Measurements from ENCODE around the gene MVB12B. TPM values are rescaled to one million over a fixed set of nuclear protein-coding genes. Genes with fewer than 3 reads are reported as not detected.

The MVB12B gene
- total RNA-seq, 1 donor from 2014 or later = 37.5 TPM

DNA sequence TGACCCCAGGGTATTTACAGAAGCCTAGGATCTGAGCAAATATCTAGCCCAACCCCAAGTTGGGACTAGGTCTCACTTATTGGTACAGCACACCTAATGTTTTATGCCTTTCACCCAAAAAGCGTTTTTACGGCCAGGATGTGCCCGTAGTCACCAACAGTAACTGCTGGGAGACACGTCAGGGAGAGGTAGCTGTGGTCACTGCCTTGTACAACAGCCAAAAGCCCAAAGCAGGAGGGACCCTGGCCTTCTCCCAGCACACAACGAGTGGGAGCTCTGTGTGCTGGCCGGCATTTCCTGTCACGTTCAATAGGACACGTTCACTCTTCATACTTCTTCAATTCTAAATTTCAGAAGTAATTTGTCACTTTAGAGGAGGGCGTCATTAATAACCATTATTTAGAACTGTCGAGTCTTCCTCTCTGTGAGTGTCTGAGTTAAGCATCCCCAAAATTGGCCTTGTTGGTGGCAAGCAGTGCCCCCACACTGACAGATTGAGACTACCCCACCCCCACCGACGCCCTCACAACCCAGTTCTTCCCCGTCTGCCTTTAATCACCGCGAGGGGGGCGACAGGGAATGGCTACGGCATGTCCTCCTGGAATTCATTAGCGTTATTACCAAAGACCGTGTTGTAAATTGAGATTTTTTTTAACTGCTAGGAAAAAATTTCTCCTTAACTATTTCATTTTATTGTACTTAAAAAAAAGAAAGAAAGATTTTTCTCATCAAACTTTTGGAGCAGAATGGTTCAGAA is 80.7 kb downstream of the MVB12B start:
- DNase-seq (ENCODE audit: low spot score) = no peak

DNA sequence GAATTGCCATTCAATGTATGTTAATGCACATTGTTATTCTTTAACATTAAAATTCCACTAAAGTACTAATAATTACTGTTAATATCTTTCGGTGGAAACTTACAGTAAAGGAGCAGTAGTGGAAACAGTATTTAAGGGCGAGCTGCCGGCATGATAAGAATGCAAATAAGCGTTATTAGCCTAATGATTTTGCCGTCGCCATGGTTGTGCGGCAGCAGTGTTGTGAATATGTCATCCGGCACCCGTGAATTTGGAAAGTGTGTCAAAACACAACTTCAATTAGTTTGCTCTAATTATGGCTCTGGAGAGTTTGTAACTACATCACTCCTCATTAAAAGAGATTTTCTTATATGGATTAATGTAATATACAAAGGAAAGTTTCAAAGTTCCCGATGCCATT is 81.4 kb downstream of the MVB12B start:
- no peak for DNase-seq (ENCODE audit: low spot score)

DNA sequence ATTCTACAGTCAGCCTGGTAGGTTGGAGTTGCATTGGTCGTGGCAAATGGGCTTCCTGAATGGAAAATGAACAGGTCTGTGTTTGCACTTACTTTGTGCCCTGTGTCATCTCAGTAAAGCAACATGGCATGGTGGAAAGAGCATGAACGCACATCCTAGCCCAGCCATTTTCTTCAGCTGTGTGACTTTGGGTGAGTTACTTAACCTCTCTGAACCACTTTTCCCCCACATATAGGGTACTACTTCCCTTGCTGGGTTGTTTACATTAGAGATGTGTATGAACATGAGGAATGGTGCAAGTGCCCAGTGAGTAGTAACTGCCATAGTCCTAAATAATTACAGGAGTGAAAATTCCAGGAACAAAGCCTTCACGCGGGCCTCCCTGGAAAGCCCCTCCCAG is 83.6 kb downstream of the MVB12B start:
- no peak for DNase-seq (ENCODE audit: low spot score)

DNA sequence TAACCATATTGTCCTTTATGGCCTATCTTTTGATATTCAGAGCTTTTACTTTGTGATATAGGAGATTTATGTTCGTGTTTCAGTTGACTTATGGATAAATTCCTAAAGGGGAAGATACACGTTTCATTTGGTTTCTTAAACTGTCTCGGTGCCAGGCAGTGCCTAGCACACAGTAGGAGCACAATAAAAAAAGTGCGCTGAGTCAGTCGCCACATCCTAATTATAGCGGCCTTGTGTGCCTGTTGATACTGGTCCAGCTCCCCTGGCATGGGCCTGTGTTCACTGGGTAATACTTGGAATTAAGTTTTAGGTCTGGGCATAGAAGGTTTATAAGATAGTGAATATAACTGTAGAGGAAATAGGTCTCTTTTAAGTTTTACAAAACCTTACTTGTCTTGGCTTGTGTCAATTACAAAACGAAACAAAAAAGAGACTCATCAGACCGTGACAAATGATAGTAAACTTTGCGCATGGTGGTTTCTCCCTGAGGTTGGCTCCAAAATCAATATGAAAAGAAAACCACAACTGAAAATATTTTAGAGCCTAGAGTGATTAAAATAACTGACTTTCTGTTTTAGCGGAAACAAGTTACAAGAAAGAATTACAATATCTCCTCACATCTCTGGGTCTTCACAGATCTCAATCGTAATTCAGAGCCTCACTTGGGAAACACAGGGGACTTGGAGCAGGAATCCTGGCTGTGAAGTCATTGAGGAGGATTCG is 84.8 kb downstream of the MVB12B start:
- DNase-seq (ENCODE audit: low spot score) = no peak

DNA sequence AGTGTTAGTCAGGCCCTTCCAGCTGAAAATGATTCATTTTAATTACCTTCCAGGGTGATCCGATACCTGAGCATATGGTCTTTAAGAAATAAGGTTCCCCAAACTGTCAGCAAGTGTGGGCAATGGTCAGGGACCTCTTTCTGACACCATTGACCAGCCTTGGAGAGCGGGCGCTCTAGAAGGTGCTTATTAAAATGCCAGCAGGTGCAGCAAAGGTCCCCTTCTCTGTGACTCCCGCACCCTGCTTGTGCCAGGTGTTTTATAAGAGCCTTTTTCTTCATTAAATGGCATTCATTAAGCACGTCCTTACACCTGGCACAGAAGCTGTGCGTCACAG is 85.3 kb downstream of the MVB12B start:
- DNase-seq (ENCODE audit: low spot score) = no peak

DNA sequence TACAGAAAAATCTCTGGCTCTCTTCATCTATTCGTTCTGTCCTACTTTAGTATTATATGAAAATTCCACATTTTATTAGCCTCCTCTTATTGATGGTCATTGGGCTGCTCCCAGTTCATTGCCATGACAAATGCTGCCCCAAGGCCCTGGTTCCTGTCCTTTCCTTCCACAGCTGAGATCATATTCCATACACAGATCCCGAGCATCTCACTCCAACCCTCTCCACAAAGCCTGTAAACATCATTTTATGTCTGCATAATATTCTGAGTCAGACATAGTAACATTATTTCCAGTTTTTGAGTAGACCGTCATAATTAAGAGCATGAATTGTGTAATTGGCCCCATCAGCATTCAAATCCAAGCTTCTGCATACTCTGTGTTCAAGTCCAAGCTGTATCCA is 86.3 kb downstream of the MVB12B start:
- DNase-seq (ENCODE audit: low spot score) = no peak

DNA sequence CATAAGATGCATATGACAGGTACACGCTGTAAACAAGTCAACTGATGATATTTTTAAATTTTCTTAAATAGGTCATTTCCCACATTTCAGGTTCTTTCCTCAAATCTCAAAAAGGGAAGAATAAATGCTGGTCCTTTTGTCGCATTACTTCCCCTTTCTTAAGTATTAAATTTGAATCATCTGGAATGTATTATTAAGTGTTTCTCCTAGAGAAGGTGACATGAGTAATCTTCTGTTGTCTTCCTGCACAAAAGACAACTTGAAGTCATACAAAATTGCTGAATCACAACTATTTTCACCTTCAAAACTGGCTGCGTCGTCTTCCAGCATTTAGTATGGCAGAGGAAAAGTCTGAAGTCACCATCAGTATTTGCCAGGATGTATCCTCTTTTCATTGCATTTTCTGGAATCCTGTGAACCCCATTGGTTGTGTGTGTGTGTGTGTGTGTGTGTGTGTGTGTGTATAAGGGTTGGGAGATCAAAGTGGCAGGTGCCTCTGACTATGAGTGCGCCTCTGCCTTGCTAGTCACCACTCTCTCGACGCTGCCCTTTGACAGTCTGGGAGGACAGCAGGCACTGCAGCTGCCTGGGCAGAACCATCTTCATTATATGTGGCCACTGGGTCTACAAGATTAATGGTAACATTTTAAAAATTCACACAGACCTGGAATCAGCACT is 86.9 kb downstream of the MVB12B start:
- no peak for DNase-seq (ENCODE audit: low spot score)

DNA sequence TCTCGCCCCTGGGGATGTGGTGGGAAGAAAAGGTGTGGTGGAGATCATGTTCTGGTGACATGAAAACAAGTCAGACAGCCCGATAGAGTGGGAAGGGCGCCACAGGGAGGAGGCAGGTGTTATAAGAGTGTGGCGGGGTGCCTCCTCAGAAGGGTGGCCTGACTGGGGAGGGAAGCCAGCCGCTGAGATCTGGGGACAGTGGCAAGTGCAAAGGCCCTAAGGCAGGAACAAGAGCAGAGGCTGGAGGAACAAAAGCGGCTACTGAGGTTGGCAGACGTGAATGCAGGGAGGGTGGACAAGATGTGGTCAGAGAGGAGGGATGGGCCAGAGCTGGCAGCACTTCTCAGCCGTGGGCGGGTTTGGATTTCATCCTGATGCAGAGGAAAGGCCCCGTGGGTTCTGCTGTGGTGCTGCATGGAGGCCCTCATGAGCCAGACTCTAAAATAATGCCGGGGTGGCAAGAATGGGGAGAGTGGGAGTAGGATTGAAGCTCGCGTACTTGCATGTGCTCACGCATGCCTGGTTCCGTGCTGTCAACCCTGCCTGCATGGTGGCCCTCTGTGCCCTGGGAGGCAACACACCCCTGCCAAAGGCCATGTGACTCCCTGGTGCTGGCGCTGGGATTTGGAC is 89.2 kb downstream of the MVB12B start:
- DNase-seq (ENCODE audit: low spot score) = peak; percentile 29

DNA sequence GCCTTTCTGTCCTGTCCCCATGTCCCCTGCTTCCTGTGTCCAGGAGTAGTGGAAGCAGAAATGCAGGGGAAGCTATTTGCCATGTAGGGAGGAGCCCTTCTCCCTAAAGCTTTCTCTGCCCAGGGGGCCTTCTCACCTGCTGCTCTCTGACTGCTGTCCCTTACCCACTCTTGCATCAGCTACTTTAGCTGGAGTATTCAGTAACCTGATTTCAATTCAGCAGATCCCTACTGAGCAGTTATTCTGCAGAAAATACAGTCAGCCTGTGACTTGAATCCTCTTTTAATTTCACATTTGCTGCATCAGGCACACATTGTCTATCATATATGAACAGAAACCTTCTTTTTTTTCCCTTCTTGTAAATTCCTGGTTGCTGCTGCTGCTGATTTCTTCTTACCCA is 90.4 kb downstream of the MVB12B start:
- no peak for DNase-seq (ENCODE audit: low spot score)

DNA sequence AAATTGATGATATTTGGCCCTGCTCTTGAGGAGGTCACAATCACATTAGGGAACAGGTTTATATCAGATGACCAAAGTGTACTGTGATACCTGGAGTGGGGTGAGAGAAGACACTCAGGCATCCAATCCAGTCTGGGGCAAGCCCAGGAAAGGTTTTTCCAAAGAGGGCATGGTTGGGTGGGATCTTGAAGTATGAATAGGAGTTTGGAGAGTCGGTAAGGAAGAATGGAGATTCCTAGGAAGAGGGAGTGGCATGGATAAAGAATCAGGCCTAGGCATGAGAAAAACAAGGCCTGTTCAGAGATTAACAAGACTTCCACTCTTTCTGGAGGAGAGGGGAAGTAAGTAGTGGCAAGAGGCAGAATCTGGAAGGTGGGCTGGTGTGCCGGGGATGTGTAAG is 91.1 kb downstream of the MVB12B start:
- peak; percentile 36 for DNase-seq (ENCODE audit: low spot score)

DNA sequence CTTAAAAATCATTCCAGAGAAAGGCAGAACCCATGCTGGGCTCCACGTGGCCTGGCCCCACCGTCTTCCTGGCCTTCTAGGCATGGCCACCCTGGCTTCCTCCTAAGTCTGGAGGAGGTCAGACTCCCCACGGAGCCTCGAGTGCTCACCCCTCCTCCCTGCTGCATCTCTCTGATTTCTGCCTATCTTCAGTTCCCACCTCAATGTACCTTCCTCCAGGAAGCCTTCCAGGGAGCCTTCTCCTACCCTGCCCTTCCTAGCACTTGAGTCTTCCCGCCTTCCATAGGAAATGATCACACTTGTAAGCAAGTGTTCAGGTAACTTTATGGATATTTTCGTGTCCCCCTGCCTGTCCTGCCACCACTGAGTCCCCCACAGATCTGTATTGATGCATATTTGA is 92.0 kb downstream of the MVB12B start:
- DNase-seq (ENCODE audit: low spot score) = no peak

DNA sequence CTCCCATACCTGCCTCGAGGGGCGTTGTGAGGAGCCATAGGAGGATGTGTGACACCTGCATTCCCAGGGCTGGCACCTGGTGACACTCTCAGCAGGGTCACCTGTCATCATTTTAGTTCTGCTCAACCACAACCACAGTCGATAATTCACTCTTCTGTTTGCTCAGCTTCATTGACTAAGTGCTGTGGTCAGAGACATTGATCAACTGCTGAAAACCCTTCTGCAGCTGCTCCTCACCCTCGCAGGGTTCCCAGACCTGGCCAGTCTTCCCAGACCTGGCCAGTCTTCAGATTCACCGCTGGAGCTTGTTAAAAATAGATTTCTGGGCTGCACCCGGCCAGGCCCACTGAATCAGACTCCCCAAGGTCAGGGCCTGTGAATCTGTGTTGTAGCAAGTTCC is 92.8 kb downstream of the MVB12B start:
- DNase-seq (ENCODE audit: low spot score) = no peak

DNA sequence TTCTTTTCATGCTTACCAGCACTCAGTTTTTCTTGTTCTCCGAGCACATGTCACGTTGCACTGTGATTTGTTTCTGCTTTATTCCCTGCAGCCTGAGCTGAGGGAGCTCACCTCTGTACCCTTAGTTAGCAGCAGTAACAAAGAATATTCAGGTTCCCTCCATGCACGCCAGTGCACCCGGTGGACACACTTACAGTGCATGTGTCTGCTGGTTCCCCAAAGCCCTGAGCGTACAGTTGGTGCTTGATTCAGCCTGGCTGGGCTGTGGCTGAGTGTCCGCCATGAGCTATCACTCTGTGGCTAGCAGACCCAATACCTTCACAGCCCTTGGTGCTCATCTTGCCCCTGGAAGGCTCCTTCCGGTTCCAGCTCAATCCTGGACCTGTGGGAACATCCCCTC is 93.5 kb downstream of the MVB12B start:
- no peak for DNase-seq (ENCODE audit: low spot score)

DNA sequence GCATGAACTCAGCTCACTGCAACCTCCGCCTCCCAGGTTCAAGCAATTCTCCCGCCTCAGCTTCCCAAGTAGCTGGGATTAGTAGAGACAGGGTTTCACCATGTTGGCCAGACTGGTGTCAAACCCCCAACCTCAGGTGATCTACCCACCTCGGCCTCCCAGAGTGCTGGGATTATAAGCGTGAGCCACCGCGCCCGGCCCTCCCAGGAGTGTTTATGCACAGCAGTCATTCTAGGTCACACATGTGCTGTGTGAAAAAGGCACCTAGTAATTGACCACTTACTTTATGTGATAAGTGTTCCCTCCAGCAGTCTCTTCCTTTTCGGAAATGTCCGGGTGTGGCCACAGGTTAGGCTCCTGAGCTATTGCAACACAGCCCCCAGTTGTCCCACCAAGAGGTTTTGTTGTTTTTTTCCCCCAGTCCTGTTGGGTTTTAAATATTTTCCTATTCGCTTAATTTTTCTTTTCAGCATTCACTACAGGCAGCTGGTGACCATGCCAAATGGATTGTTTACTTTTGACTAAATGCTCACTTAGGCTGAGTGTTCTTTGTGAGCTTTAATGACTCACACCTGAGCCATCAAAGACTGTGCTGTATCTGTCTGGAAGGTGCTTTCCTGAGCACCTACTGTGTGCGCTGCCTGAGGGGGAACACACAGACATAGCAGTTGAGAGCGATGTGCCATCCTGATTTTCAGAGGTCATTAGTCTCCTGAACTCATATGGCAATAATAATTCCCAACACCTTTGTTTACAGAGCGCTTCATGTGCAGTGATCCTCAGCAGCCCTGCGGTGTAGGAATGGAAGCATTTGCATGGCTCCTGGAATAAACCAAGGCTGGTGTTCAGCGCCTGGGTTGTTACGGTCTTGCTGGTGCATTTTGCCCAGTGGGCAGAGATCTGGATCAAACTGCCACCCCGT is 94.3 kb downstream of the MVB12B start:
- no peak for DNase-seq (ENCODE audit: low spot score)

DNA sequence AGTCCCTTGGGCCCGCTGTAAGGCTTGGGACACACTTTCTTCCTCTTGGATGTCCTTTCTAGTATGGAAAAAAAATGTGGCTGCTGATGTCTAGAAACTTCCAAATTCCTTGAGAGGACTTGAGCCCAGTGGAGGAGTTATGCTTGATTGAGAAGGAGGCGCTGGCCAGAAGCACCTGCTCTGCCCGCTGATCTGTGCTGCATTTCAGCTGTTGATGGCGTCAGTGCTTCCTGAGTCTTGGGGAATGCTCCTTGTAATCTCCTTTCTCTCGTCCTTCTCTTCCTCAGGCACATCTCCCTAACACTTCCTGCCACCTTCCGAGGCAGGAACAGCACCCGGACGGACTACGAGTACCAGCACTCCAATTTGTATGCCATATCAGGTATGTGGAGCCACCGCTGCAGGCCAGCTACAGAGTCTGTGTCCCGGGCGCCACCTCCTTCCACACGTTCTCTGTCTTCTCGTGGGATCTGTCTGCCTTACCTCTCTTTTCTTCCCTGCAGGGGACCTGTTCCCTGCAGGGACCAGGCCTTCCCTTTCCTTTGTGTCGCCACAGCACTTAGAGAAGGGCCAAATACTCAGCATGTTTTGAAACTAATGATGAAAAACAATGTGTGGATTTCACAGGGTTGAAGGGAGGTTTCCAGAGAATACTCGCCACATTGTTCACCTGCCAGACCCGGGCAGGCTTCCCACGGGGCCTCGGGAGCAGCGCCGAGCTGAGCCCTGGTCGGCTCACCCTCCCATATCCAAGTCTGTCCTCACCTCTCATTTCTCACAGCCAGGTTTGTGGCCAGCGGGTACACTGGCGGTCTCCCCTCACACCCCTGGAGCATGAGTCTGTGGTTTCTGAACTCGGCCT is 95.2 kb downstream of the MVB12B start:
- DNase-seq (ENCODE audit: low spot score) = no peak

DNA sequence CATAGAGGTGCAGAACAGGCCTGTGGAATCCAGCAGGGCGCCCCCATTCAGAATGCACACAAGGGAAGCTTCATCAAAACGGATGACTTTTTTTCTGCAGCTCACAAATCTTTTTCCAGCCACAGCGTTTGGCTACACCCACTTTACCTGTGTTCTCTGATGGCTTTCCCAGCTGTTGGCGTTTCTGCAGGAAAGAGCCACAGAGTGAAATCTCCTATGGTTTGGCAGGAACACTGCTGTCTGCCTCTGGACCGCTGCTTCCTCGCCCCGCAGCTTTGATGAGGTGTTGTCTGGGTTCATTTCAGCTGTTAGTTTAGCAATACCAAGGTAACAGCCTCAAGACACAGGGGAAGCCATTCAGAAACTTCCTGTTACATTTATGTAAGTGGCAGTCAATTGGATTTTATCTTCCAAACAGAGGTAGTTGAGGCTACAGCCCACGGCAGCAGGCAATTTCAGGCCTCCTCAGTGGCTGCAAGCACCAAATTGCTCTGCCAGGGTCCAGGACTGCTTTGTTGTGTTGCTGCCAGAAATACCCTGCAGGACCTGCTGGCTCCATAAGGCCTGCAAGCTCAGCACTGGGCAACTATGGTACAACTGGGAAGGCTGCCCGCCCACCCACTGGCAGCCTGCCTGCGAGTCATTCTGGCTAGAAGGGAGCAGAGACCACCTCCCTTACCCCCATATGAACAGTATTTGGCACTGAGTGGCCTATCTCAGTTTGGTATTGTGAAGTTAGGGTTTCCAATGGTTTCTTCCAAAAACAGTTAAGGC is 96.7 kb downstream of the MVB12B start:
- DNase-seq (ENCODE audit: low spot score) = no peak

DNA sequence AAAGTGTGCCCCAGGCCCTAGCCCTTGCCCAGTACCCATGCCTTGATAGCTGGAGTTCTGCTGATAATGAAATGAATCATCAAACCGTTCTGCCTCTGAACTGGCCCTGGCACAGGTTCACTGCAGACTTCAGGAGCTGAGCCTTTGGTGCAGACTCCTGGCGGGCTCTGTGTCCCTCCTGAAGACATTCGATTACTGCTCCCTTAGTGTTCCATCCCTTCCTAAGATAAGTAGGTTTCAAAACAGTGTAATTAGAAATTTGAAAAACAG is 97.2 kb downstream of the MVB12B start:
- no peak for DNase-seq (ENCODE audit: low spot score)

DNA sequence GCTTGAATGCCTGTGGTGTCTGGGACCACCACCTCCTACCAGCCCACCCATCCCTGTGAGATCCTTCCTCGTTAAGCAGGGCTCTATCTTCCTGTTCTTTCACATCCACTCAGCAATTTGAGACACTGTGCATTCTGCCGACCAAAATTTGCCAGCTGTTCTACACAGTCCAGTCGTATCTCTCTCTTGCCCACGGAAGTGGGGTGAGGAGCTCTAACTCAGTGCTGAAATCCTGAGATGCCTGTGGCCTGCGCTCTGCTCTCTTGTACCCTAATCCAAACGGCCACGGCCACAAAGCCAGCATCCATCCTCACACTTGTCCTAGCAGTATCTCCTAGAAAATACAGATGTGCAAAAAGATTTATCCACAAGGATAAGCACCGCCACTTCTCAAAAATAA is 97.9 kb downstream of the MVB12B start:
- DNase-seq (ENCODE audit: low spot score) = peak; percentile 23

DNA sequence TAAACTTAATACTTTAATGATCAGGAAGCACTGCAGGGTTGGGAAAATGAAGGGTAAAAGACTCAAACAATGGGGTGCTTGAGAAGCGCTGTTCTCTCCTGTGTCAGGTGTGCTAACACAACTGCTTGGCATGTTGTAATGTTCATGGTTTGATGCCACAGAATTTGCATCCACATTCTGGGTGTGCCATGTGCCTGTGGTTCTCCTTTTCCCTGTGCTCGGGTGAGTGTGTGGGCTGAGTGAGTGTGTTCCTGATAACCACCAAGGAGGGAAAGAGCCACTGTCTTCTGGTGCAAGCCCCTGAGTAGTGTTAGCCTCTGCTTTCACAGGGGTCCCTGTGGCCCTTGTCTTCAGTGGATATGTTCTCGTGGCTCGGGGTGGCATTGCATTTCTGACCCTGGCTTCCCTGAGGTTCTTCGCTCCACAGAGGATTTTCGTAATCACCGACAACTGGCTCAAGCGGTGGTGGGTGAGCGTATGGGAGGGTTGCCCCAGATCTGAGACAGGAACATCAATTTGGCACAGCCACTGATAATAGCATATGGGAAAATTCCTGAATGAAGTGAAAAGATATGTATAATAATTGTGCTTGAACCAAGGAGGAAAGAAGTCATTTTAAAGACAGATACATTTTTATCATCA is 102.0 kb downstream of the MVB12B start:
- no peak for DNase-seq (ENCODE audit: low spot score)

DNA sequence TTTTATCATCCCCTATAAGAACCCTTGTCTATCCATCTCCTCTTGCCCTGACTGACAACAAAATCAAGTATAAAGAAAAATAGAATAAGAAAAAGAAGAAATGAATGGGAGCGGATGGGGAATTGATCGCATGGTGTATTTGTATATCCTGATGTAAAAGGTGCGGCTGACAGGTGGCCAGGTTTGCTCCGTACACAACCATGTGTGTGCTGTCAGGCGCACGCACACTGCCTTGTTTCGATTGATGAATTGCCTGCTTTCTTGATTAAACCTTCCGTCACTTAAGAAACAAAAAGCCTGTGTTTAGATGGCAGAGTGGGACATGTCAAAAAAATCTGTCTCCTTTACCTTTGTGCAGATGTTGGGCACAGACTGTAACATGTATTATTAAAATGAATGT is 102.6 kb downstream of the MVB12B start:
- DNase-seq (ENCODE audit: low spot score) = no peak
